ENCODE measurements around the gene PLXNA2. TPM values are rescaled to one million over a fixed set of nuclear protein-coding genes. Genes with fewer than 3 reads are reported as not detected.

PLXNA2 gene
- total and polyA plus RNA-seq, 5 donors from 2014 or later: 0.02 to 0.62 (median 0.16) TPM; not detected in 2

- ATAC-seq (ENCODE audit: low read depth in 2 of 2): no peak
- H3K27me3 ChIP-seq (ENCODE audit: control insufficient read depth, insufficient read depth, low read length): no peaks in the 10 kb centered on the region
Measured at GRCh38 chr1:208047476-208047934, 196.7 kb downstream of the PLXNA2 start.

GRCh38 chr1:208045463-208046260 lies 198.5 kb downstream of the PLXNA2 start:
- H3K4me3 ChIP-seq (ENCODE audit: low read depth, low read length): no peak overlapping the region
- no peaks in the 10 kb centered on the region for H3K9me3 ChIP-seq (ENCODE audit: control insufficient read depth in 2 of 2, low read length in 2 of 2)
- peaks cover 5% of the 10 kb centered on the region for H3K27me3 Mint-ChIP-seq
- no peaks in the 10 kb centered on the region for H3K36me3 Mint-ChIP-seq
- no peak overlapping the region for H3K4me3 Mint-ChIP-seq
- H3K27ac ChIP-seq (ENCODE audit: insufficient read depth, low read length, poor library complexity, severe bottlenecking): no peak overlapping the region
- DNase-seq (no peak), ATAC-seq (ENCODE audit: low read depth in 2 of 2) (no peak)
- no peak overlapping the region for H3K27ac Mint-ChIP-seq
- no peaks in the 10 kb centered on the region for H3K9me3 Mint-ChIP-seq
- no peaks in the 10 kb centered on the region for H3K36me3 ChIP-seq (ENCODE audit: control insufficient read depth, insufficient read depth, low read length)
- H3K27me3 ChIP-seq (ENCODE audit: control insufficient read depth, insufficient read depth, low read length): no peaks in the 10 kb centered on the region
- no peaks in the 10 kb centered on the region for H3K4me1 ChIP-seq (ENCODE audit: control insufficient read depth, insufficient read depth, low read length, poor library complexity, severe bottlenecking)
- peaks cover 0 to 2% (median 0%) of the 10 kb centered on the region in 4 donors for H3K4me1 Mint-ChIP-seq

More at GRCh38 chr1:208047476-208047934, 196.7 kb downstream of the PLXNA2 start:
- DNase-seq: no peak
- Mint-ChIP-seq H3K4me1 (peaks cover 0 to 2% (median 0%) of the 10 kb centered on the region in 4 donors), H3K27ac (no peak overlapping the region), H3K4me3 (no peak overlapping the region), H3K36me3 (no peaks in the 10 kb centered on the region), H3K9me3 (no peaks in the 10 kb centered on the region), H3K27me3 (peaks cover 12% of the 10 kb centered on the region)
- Histone ChIP-seq H3K9me3 (ENCODE audit: control insufficient read depth in 2 of 2, low read length in 2 of 2) (no peaks in the 10 kb centered on the region), H3K4me1 (ENCODE audit: control insufficient read depth, insufficient read depth, low read length, poor library complexity, severe bottlenecking) (no peaks in the 10 kb centered on the region), H3K27ac (ENCODE audit: insufficient read depth, low read length, poor library complexity, severe bottlenecking) (no peak overlapping the region), H3K36me3 (ENCODE audit: control insufficient read depth, insufficient read depth, low read length) (no peaks in the 10 kb centered on the region), H3K4me3 (ENCODE audit: low read depth, low read length) (no peak overlapping the region)

GRCh38 chr1:208044589-208045462 lies 199.4 kb downstream of the PLXNA2 start:
- peak in 1 of 3 donors; percentile 3 for DNase-seq
- Mint-ChIP-seq H3K36me3 (no peaks in the 10 kb centered on the region), H3K4me1 (peaks cover 0 to 2% (median 0%) of the 10 kb centered on the region in 4 donors), H3K27me3 (peaks cover 5% of the 10 kb centered on the region), H3K9me3 (no peaks in the 10 kb centered on the region), H3K4me3 (no peak overlapping the region), H3K27ac (no peak overlapping the region)
- Histone ChIP-seq H3K36me3 (ENCODE audit: control insufficient read depth, insufficient read depth, low read length) (no peaks in the 10 kb centered on the region), H3K4me3 (ENCODE audit: low read depth, low read length) (no peak overlapping the region), H3K27me3 (ENCODE audit: control insufficient read depth, insufficient read depth, low read length) (no peaks in the 10 kb centered on the region), H3K4me1 (ENCODE audit: control insufficient read depth, insufficient read depth, low read length, poor library complexity, severe bottlenecking) (no peaks in the 10 kb centered on the region), H3K27ac (ENCODE audit: insufficient read depth, low read length, poor library complexity, severe bottlenecking) (no peak overlapping the region), H3K9me3 (ENCODE audit: control insufficient read depth in 2 of 2, low read length in 2 of 2) (no peaks in the 10 kb centered on the region)
- ATAC-seq (ENCODE audit: low read depth in 2 of 2): no peak

GRCh38 chr1:208043691-208044181 lies 200.4 kb downstream of the PLXNA2 start:
- Histone ChIP-seq H3K4me1 (ENCODE audit: control insufficient read depth, insufficient read depth, low read length, poor library complexity, severe bottlenecking) (no peaks in the 10 kb centered on the region), H3K9me3 (ENCODE audit: control insufficient read depth in 2 of 2, low read length in 2 of 2) (no peaks in the 10 kb centered on the region), H3K36me3 (ENCODE audit: control insufficient read depth, insufficient read depth, low read length) (no peaks in the 10 kb centered on the region), H3K27ac (ENCODE audit: insufficient read depth, low read length, poor library complexity, severe bottlenecking) (no peak overlapping the region), H3K4me3 (ENCODE audit: low read depth, low read length) (no peak overlapping the region), H3K27me3 (ENCODE audit: control insufficient read depth, insufficient read depth, low read length) (no peaks in the 10 kb centered on the region)
- DNase-seq (no peak), ATAC-seq (ENCODE audit: low read depth in 2 of 2) (no peak)
- H3K27me3 Mint-ChIP-seq: peaks cover 9% of the 10 kb centered on the region
- no peak overlapping the region for H3K4me3 Mint-ChIP-seq
- H3K36me3 Mint-ChIP-seq: no peaks in the 10 kb centered on the region
- peaks cover 0 to 2% (median 0%) of the 10 kb centered on the region in 4 donors for H3K4me1 Mint-ChIP-seq
- peaks cover 0 to under 1% (median 0%) of the 10 kb centered on the region in 7 donors for H3K9me3 Mint-ChIP-seq
- no peak overlapping the region for H3K27ac Mint-ChIP-seq

GRCh38 chr1:208042868-208043267 lies 201.3 kb downstream of the PLXNA2 start:
- ATAC-seq (ENCODE audit: low read depth in 2 of 2) (no peak), DNase-seq (no peak)
- no peaks in the 10 kb centered on the region for H3K36me3 ChIP-seq (ENCODE audit: control insufficient read depth, insufficient read depth, low read length)
- no peak overlapping the region for H3K4me3 Mint-ChIP-seq
- H3K9me3 ChIP-seq (ENCODE audit: control insufficient read depth in 2 of 2, low read length in 2 of 2): no peaks in the 10 kb centered on the region
- peaks cover 0 to 2% (median 0%) of the 10 kb centered on the region in 7 donors for H3K9me3 Mint-ChIP-seq
- no peaks in the 10 kb centered on the region for H3K36me3 Mint-ChIP-seq
- no peak overlapping the region for H3K27ac ChIP-seq (ENCODE audit: insufficient read depth, low read length, poor library complexity, severe bottlenecking)
- H3K4me3 ChIP-seq (ENCODE audit: low read depth, low read length): no peak overlapping the region
- H3K4me1 ChIP-seq (ENCODE audit: control insufficient read depth, insufficient read depth, low read length, poor library complexity, severe bottlenecking): no peaks in the 10 kb centered on the region
- H3K4me1 Mint-ChIP-seq: peaks cover 0 to 2% (median 0%) of the 10 kb centered on the region in 4 donors
- H3K27me3 ChIP-seq (ENCODE audit: control insufficient read depth, insufficient read depth, low read length): no peaks in the 10 kb centered on the region
- peaks cover 9% of the 10 kb centered on the region for H3K27me3 Mint-ChIP-seq
- no peak overlapping the region for H3K27ac Mint-ChIP-seq

- no peak overlapping the region for H3K4me3 ChIP-seq (ENCODE audit: low read depth, low read length)
- H3K9me3 Mint-ChIP-seq: peaks cover 0 to 2% (median 0%) of the 10 kb centered on the region in 7 donors
- no peaks in the 10 kb centered on the region for H3K36me3 ChIP-seq (ENCODE audit: control insufficient read depth, insufficient read depth, low read length)
- no peaks in the 10 kb centered on the region for H3K27me3 ChIP-seq (ENCODE audit: control insufficient read depth, insufficient read depth, low read length)
- H3K27ac Mint-ChIP-seq: no peak overlapping the region
- no peak for ATAC-seq (ENCODE audit: low read depth in 2 of 2)
- no peaks in the 10 kb centered on the region for H3K4me1 ChIP-seq (ENCODE audit: control insufficient read depth, insufficient read depth, low read length, poor library complexity, severe bottlenecking)
- peaks cover 0 to 2% (median 0%) of the 10 kb centered on the region in 4 donors for H3K4me1 Mint-ChIP-seq
- H3K27ac ChIP-seq (ENCODE audit: insufficient read depth, low read length, poor library complexity, severe bottlenecking): no peak overlapping the region
- H3K9me3 ChIP-seq (ENCODE audit: control insufficient read depth in 2 of 2, low read length in 2 of 2): no peaks in the 10 kb centered on the region
- no peak for DNase-seq
- no peaks in the 10 kb centered on the region for H3K36me3 Mint-ChIP-seq
- peaks cover 9% of the 10 kb centered on the region for H3K27me3 Mint-ChIP-seq
- no peak overlapping the region for H3K4me3 Mint-ChIP-seq
Measured at GRCh38 chr1:208042041-208042615, 202.1 kb downstream of the PLXNA2 start.

- peaks cover 9% of the 10 kb centered on the region for H3K27me3 Mint-ChIP-seq
- peak overlapping the region in 1 of 3 donors; percentile 56 for H3K27ac Mint-ChIP-seq
- H3K4me3 Mint-ChIP-seq: no peak overlapping the region
- Histone ChIP-seq H3K9me3 (ENCODE audit: control insufficient read depth in 2 of 2, low read length in 2 of 2) (no peaks in the 10 kb centered on the region), H3K4me3 (ENCODE audit: low read depth, low read length) (no peak overlapping the region), H3K27me3 (ENCODE audit: control insufficient read depth, insufficient read depth, low read length) (no peaks in the 10 kb centered on the region), H3K27ac (ENCODE audit: insufficient read depth, low read length, poor library complexity, severe bottlenecking) (no peak overlapping the region), H3K4me1 (ENCODE audit: control insufficient read depth, insufficient read depth, low read length, poor library complexity, severe bottlenecking) (no peaks in the 10 kb centered on the region), H3K36me3 (ENCODE audit: control insufficient read depth, insufficient read depth, low read length) (no peaks in the 10 kb centered on the region)
- H3K4me1 Mint-ChIP-seq: peaks cover 0 to 2% (median 0%) of the 10 kb centered on the region in 4 donors
- peaks cover 0 to 2% (median 0%) of the 10 kb centered on the region in 7 donors for H3K9me3 Mint-ChIP-seq
- no peak for DNase-seq
- ATAC-seq (ENCODE audit: low read depth in 2 of 2): no peak
- H3K36me3 Mint-ChIP-seq: no peaks in the 10 kb centered on the region
Measured at GRCh38 chr1:208041505-208041904, 202.7 kb downstream of the PLXNA2 start.

Measured in CD4-positive, CD25-positive, alpha-beta regulatory T cell (primary cell).